Activated gamma-delta T cell treated with anti-CD3 and anti-CD28 coated beads, Interleukin-2, amount 50 U/mL, for 16 hours (primary cell): ENCODE measurements around the gene EXOC3.
"Not testable (repeated sequence)": the region's sequence is repeated elsewhere in the genome, so short reads cannot be mapped to it uniquely, and the experiment has no call there.

Experiments used
- DNase-seq: peaks from one replicate; pipeline ENCODE4 v3.0.0-alpha.2; 2020; ENCODE audit warnings: low read depth

The EXOC3 gene

GRCh38 chr5:504326-505154 is 61.6 kb downstream of the EXOC3 start:
- no peak for DNase-seq

- DNase-seq, result no peak
Measured at GRCh38 chr5:505951-506525, 63.1 kb downstream of the EXOC3 start.

- not testable (repeated sequence) for DNase-seq
Measured at GRCh38 chr5:507986-508575, 65.1 kb downstream of the EXOC3 start.

- no peak for DNase-seq
Measured at GRCh38 chr5:509611-510185, 66.7 kb downstream of the EXOC3 start.

GRCh38 chr5:510521-510920 is 67.5 kb downstream of the EXOC3 start:
- DNase-seq, result no peak

GRCh38 chr5:511476-511875 is 68.5 kb downstream of the EXOC3 start:
- no peak for DNase-seq

- no peak for DNase-seq
Measured at GRCh38 chr5:513216-514100, 70.5 kb downstream of the EXOC3 start.

GRCh38 chr5:514101-514485 is 71.1 kb downstream of the EXOC3 start:
- DNase-seq, result no peak

- no peak for DNase-seq
Measured at GRCh38 chr5:514673-515072, 71.7 kb downstream of the EXOC3 start.

- DNase-seq, result no peak
Measured at GRCh38 chr5:515273-515836, 72.4 kb downstream of the EXOC3 start.

GRCh38 chr5:516338-516925 is 73.5 kb downstream of the EXOC3 start:
- no peak for DNase-seq
